GM13977 (cell line): ENCODE measurements around the gene AXDND1.

Source experiments
- DNase-seq: peaks from one replicate; pipeline ENCODE4 v3.0.0; 2012; ENCODE audit warnings: low spot score
- CTCF ChIP-seq: IDR thresholded peaks from 2 replicates; pipeline ENCODE4 v1.5.1; 2012; ENCODE audit warnings: mild to moderate bottlenecking, control low read depth; ENCODE audit not compliant: insufficient read depth; ENCODE audit errors: extremely low read depth, missing control alignments
- in situ Hi-C: fragments of 300-500 bp; cut with MboI; formaldehyde crosslinking; loops from one replicate; pipeline ENCODE4 v1.12.0; 2022; ENCODE audit warnings: low sequenced_read_pairs, low pct_unique_long_range_greater_than_20kb, mixed read lengths, inconsistent platforms; ENCODE audit not compliant: unreplicated experiment

Gene AXDND1

GRCh38 chr1:179530352-179530751 is 164.6 kb downstream of the AXDND1 start:
- no peak for DNase-seq
- TF ChIP-seq CTCF = no peak
- in situ Hi-C loops = no loop called here

GRCh38 chr1:179541774-179542173 is 176.0 kb downstream of the AXDND1 start:
- TF ChIP-seq CTCF = no peak
- no peak for DNase-seq
- in situ Hi-C loops = no loop called here

GRCh38 chr1:179545321-179545720 is 179.6 kb downstream of the AXDND1 start:
- in situ Hi-C loops = no loop called here
- no peak for DNase-seq
- TF ChIP-seq CTCF = no peak

- in situ Hi-C loops = no loop called here
Observed at GRCh38 chr1:179547021-179547535, 181.3 kb downstream of the AXDND1 start.

GRCh38 chr1:179548666-179549367 is 183.0 kb downstream of the AXDND1 start:
- in situ Hi-C loops = no loop called here
- no peak for DNase-seq
- TF ChIP-seq CTCF = no peak

More at GRCh38 chr1:179547021-179547535, 181.3 kb downstream of the AXDND1 start:
- no peak for TF ChIP-seq CTCF
- DNase-seq = no peak

- TF ChIP-seq CTCF = no peak
- no peak for DNase-seq
- in situ Hi-C loops = no loop called here
Observed at GRCh38 chr1:179549368-179549700, 183.6 kb downstream of the AXDND1 start.
